AG04450 (cell line): ENCODE results near the gene TRPT1. TPM values are rescaled to one million over a fixed set of nuclear protein-coding genes. Genes with fewer than 3 reads are reported as not detected.

Experiments
- CTCF ChIA-PET: fragments of 300-600, 350-600 bp; formaldehyde crosslinking; extraction: SDS; loops from one replicate; lab custom pipeline; 2022; ENCODE audit warnings: antibody characterized with exemption, inconsistent platforms; lab: Charles Lee
- POLR2A ChIA-PET: fragments of 350-600 bp; formaldehyde crosslinking; extraction: SDS; loops from one replicate; lab custom pipeline; 2021; ENCODE audit warnings: antibody characterized with exemption, inconsistent platforms; lab: Yijun Ruan, JAX
- DNase-seq: peaks from one replicate; pipeline ENCODE4 v3.0.0-alpha.2; 2011; ENCODE audit warnings: low read depth, low spot score
- H3K27ac ChIP-seq: one replicate; pipeline ENCODE4 v1.5.1; 2012; ENCODE audit warnings: low read depth, low read length, control low read depth
- H3K27me3 ChIP-seq: one replicate; pipeline ENCODE4 v1.6.0; 2012; ENCODE audit warnings: low read length; ENCODE audit not compliant: control insufficient read depth, insufficient read depth
- H3K4me3 ChIP-seq: 2 replicates; pipeline ENCODE4 v1.5.1; 2011; ENCODE audit warnings: mild to moderate bottlenecking, low read depth, low read length, control low read depth
- H3K9me3 ChIP-seq: 2 replicates; pipeline ENCODE4 v1.5.1; 2012; ENCODE audit warnings: low read length; ENCODE audit not compliant: control insufficient read depth, insufficient read depth
- polyA plus RNA-seq: library from polyadenylated mRNA; depleted of rRNA; stranded (reverse); fragments of >200 nt; gene quantifications from 2 replicates; pipeline ENCODE4 v1.2.3, GENCODE V29; 2011
- TF ChIP-seq, protein P1 (sequence below): IDR thresholded peaks from 2 replicates; pipeline ENCODE4 v1.5.1; 2011; ENCODE audit warnings: low read depth, low read length, control low read depth, inconsistent platforms

Gene TRPT1
- polyA plus RNA-seq, 1 experiment, result 21.6 TPM

- ChIA-PET CTCF (interaction anchor here (0.5 to 4.0 kb wide), 7 partner anchors 17 to 87 kb away, joined by 3 to 23 read pairs (median 4); partner anchors contain the start of genes FKBP2 and PLCB3), POLR2A (interaction anchor here (0.7 to 4.1 kb wide), 6 partner anchors 10 to 83 kb away, joined by 3 to 28 read pairs (median 4); partner anchors contain the start of genes BAD, GPR137, PPP1R14B and STIP1)
- DNase-seq, result no peak
- Histone ChIP-seq H3K9me3 (no peaks in the 10 kb centered on the region; the same call in 1 of the 2 replicates), H3K27ac (peak overlapping the region; percentile 95), H3K4me3 (peak overlapping the region; percentile 66), H3K27me3 (no peaks in the 10 kb centered on the region)
- TF ChIP-seq, protein P1, sequence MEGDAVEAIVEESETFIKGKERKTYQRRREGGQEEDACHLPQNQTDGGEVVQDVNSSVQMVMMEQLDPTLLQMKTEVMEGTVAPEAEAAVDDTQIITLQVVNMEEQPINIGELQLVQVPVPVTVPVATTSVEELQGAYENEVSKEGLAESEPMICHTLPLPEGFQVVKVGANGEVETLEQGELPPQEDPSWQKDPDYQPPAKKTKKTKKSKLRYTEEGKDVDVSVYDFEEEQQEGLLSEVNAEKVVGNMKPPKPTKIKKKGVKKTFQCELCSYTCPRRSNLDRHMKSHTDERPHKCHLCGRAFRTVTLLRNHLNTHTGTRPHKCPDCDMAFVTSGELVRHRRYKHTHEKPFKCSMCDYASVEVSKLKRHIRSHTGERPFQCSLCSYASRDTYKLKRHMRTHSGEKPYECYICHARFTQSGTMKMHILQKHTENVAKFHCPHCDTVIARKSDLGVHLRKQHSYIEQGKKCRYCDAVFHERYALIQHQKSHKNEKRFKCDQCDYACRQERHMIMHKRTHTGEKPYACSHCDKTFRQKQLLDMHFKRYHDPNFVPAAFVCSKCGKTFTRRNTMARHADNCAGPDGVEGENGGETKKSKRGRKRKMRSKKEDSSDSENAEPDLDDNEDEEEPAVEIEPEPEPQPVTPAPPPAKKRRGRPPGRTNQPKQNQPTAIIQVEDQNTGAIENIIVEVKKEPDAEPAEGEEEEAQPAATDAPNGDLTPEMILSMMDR, result no peak
Measured at GRCh38 chr11:64268025-64268892, 42.3 kb upstream of the TRPT1 start.

DNA sequence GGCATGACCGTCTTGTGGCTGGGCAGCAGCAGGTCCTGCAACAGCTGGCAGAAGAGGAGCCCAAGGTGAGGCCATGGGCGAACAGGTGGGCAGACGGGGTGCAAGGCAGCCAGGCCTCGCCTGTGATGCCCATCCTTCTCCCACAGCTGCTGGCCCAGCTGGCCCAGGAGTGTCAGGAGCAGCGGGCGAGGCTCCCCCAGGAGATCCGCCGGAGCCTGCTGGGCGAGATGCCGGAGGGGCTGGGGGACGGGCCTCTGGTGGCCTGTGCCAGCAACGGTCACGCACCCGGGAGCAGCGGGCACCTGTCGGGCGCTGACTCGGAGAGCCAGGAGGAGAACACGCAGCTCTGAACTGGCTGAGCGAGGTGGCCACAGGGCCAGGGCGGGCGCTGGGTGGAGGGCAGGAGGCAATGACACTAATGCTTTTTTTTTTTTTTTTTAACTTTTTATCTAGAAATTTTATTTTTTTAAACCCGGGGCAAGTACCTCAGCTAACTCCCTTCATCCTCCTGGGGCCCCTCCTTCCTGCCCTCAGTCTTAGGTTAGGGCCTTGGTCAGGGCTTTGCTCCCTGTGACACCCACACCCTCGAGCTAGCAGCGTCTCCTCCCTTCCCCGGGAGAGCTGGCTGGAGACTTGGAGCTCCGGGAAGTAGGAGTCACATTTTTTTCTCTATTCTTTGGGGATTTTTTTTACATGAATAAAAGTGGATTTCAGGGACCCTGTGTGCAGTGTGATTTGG lies 41.4 kb upstream of the TRPT1 start:
- ChIA-PET CTCF (interaction anchor here (0.6 to 4.0 kb wide), 5 partner anchors 16 to 1437 kb away, joined by 3 to 23 read pairs (median 9); partner anchors contain the start of gene PLCB3), POLR2A (interaction anchor here (1.5 kb wide), 1 partner anchor 20 kb away, joined by 4 read pairs; the partner anchor contains the start of gene PPP1R14B)
- no peak overlapping the region for H3K27ac ChIP-seq
- H3K4me3 ChIP-seq, result no peak overlapping the region
- H3K9me3 ChIP-seq, result no peaks in the 10 kb centered on the region; the same call in 1 of the 2 replicates
- TF ChIP-seq, protein P1, result no peak
- no peak for DNase-seq
- H3K27me3 ChIP-seq, result no peaks in the 10 kb centered on the region

DNA sequence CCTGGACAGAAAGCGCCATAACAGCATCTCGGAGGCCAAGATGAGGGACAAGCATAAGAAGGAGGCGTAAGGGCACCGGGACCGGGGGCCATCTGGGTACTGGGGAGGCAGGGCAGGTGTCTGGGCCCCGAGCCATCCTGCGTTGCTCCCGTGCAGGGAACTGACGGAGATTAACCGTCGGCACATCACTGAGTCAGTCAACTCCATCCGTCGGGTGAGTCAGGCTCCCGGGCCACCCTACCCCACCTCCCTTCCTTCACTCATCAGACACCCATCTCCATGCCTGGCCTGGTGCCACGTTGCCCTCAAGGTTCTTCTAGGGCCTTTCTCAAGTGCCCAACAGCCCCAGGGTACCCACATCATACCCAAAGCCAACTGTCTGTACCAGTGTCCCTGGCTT lies 40.4 kb upstream of the TRPT1 start:
- CTCF ChIA-PET, result no interaction called here
- no peaks in the 10 kb centered on the region; the same call in 1 of the 2 replicates for H3K9me3 ChIP-seq
- POLR2A ChIA-PET, result interaction anchor here (0.6 kb wide), 1 partner anchor 574 kb away, joined by 3 read pairs; no protein-coding TSS in a partner anchor
- TF ChIP-seq, protein P1, result no peak
- no peaks in the 10 kb centered on the region for H3K27me3 ChIP-seq
- DNase-seq, result no peak
- no peak overlapping the region for H3K4me3 ChIP-seq
- no peak overlapping the region for H3K27ac ChIP-seq

DNA sequence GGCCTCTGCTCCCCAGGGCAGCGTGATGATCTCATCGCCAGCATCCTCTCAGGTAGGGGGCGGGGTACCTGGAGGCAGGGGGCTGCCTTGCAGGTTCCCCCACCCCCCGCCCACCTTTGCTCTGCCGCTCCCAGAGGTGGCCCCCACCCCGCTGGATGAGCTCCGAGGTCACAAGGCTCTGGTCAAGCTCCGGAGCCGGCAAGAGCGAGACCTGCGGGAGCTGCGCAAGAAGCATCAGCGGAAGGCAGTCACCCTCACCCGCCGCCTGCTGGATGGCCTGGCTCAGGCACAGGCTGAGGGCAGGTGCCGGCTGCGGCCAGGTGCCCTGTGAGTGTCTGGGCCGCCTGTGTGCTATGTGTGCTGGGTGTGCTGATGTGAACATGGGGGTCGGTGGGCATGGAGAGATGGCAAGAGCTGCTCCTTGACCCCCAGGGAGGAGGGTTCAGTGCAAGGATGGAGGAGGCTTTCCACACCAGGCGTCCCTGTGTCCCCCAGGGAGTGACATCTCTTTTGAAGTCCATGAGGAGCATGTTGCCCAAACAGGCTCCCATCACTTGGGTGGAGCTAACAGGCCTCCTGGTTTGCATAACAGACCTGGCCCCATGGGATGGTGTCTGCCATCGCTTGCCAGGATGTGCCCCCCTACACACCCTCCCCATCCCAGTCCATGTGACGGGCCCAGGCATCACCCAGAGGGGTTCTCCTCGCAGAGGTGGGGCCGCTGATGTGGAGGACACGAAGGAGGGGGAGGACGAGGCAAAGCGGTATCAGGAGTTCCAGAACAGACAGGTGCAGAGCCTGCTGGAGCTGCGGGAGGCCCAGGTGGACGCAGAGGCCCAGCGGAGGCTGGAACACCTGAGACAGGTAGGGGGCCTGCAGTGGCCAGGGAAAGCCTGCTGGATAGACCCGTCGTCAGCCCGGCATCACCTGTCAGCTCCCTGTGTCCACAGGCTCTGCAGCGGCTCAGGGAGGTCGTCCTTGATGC lies 39.5 kb upstream of the TRPT1 start:
- ChIA-PET CTCF (interaction anchor here (2.5 kb wide), 1 partner anchor 15 kb away, joined by 12 read pairs; the partner anchor contains the start of gene PLCB3), POLR2A (interaction anchor here (0.6 kb wide), 2 partner anchors 84 to 575 kb away, joined by 3 read pairs; no protein-coding TSS in a partner anchor)
- TF ChIP-seq, protein P1, result no peak
- Histone ChIP-seq H3K27ac (no peak overlapping the region), H3K27me3 (no peaks in the 10 kb centered on the region), H3K9me3 (no peaks in the 10 kb centered on the region; the same call in 1 of the 2 replicates), H3K4me3 (no peak overlapping the region)
- DNase-seq, result no peak
